Hepatic stellate cell (primary cell): ENCODE results near the gene GTPBP6.
"Not testable (repeated sequence)": the region's sequence is repeated elsewhere in the genome, so short reads cannot be mapped to it uniquely, and the experiment has no call there.

Source experiments
- DNase-seq: peaks from one replicate; pipeline ENCODE4 v3.0.0; 2011; ENCODE audit warnings: low spot score

Gene GTPBP6

DNA sequence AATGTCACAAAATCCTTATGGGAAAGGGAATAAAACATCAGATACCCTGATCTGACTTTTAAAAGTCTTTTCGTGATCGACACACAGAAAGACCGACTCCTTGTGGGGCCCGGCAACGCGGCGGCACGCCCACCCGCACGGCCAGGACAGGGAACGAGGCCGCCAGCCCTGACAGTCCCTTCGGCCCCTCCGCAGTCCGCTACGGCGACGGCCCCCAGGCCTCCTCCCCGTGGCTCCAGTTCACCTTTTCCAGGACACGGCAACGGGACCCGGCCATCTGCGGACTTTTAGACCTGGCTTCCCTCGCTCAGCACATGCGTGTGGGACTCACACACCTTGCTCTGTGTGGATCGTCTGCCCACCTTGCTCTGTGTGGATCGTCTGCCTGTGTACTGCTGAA is 33.6 kb upstream of the GTPBP6 start:
- no peak for DNase-seq

- no peak for DNase-seq
These were observed 33.1 kb upstream of the GTPBP6 start for GRCh38 chrX:351736-352135.

- not testable (repeated sequence) for DNase-seq
These were observed 32.7 kb upstream of the GTPBP6 start for GRCh38 chrX:351324-351641.

GRCh38 chrX:350534-351323 is 32.1 kb upstream of the GTPBP6 start:
- no peak for DNase-seq

- no peak for DNase-seq
These were observed 31.5 kb upstream of the GTPBP6 start for GRCh38 chrX:350148-350533.

GRCh38 chrX:349702-350101 is 31.1 kb upstream of the GTPBP6 start:
- DNase-seq = no peak

GRCh38 chrX:349196-349595 is 30.6 kb upstream of the GTPBP6 start:
- DNase-seq = no peak

GRCh38 chrX:348461-349117 is 30.0 kb upstream of the GTPBP6 start:
- DNase-seq = peak; percentile 29

DNA sequence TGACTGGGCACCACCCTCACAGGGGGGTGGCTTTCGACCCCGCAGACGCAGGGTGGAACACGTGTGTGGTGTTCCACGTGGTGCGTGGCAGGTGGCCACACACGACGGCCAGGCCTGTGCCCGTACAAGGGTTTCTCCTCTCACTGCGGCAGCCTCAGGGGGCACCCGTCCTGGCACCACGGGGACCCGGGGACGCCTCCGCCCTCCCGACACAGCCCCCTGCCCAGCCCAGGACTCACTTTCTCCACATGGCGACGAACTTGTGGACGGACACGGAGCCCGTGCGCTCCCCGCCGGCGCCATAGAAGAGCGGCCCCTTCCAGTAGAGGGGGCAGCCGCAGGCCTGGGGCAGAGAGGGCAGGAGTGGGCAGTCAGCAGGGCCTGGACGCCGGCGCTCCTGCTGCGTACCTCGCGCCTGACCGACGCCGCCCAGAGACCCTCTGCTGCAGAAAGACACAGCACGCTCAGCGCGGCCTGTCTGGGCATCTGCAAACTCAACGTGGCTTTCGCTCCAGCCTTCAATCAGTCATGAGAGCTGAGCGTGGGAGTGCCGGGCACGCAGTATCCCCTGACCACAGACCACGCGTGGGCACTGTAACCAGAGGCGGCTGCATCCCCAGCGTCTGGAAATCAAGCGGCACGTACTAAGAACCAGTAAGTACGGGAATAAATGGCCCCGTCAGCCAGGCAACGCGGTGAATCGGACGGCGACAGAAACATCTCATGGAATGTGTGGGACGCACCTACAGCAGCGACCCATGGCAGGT is 28.9 kb upstream of the GTPBP6 start:
- no peak for DNase-seq

DNA sequence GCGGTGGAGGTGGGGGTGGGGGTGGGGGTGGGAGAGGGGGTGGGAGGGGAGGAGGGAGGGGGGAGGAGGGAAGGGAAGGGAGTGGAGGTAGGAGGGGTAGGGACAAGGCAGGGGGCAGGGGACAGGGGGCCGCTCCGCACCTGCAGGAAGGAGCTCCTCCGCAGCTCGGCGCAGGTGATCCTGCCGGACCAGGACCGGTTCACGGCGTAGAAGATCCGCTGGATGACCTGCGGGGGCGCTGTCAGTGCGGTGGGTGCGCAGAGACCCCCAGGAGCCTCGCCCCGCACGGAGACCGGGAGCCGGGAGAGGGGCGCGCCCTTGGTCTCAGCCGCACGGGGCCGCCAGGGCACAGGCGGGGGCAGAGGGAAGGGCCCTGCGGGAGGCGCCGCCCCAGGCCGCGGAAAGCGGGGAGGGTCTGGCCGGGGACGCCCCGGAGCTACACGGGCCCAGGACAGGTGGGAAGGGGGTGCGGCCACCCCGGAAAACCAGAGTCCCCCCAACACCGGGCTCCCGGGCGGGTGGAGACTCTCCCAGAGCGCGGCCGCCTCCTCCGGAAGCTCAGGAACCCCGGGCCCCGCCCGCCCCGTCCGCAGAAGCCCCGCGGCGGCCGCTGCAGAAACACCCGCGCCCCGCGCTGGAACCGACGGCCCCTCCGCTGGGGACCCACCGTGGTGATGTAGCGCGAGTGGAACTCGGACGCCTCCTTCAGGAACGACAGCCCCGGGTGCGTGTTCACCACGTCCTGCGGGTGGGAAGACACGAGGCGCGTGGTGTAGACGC is 27.6 kb upstream of the GTPBP6 start:
- no peak for DNase-seq

GRCh38 chrX:345020-345925 is 26.7 kb upstream of the GTPBP6 start:
- DNase-seq = no peak

- DNase-seq = no peak
These were observed 25.8 kb upstream of the GTPBP6 start for GRCh38 chrX:344371-344901.

- no peak for DNase-seq
These were observed 23.0 kb upstream of the GTPBP6 start for GRCh38 chrX:341541-342101.

DNA sequence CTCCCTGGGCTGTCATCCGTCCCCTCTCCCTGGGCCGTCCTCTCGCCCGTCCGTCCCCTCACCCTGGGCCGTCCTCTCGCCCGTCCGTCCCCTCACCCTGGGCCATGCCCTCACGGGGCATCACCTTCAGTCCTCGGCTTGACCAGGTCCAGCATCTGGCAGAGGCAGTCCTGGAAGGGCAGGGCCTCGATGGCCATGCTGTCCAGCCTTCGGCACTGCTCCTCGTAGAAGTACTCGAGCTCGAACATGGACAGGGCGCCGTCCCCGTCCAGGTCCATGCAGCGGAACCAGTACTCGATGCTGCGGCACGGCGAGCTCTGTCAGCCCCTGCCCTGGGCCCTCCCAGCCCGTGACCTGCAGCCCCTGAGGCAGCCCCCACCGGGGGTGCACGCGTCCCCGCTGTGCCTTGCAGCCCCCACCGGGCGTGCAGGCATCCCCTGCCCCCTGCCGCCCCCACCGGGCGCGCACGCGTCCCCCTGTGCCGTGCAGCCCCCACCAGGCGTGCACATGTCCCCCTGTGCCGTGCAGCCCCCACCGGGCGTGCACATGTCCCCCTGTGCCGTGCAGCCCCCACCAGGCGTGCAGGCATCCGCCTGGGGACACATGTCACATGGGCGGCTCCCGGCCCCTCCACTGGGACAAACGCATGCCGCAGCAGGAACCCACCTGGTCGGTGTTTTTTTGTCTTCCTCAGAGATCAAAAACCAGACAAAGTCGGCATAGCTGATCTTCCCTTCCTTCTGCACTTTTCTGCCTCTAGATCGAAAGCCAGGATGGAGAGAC is 22.2 kb upstream of the GTPBP6 start:
- no peak for DNase-seq

DNA sequence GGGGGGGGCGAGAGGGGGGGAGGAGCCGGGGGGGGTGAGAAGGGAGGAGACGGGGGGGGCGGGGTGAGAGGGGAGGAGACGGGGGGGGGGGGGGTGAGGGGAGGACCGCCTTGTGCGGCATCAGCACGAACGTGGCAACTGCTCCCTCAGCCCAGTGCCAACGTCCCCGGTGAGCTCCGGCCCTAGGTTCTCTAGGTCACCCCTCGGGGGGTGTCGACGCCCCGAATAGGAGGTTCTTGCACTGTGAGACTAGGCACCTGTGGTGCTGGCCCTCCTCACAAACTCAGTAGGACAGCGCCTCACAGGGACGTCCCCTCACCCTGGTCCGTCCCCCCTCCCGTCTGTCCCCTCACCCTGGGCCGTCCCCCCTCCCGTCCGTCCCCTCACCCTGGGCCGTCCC is 21.5 kb upstream of the GTPBP6 start:
- DNase-seq = no peak

DNA sequence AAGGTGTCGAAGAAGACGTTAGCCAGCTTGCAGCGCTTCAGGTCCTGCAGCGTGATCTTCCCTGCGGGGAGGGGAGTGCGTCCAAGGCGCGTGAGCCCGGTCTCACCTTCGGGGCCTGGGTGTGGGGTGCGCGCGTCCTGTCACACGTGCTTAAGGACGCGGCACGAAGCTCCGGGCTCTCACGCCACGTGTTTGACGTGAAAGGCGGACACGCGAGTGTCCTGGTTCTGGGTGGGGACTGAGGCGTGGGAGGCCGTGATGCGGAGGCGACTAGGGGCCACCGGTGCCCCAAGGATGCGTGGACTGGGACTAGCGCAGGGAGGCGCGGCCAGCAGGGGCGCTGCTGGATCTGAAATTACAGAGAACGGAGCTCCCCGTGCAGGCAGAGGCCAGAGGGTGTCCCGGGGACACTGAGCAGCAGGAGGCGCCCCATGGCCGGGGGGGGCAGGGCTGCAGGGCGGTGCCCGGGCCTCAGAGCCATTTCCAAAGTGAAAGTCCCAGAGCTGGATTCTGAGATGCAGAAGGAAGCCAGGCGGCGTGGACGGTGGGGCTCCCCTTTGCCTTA is 20.3 kb upstream of the GTPBP6 start:
- no peak for DNase-seq

DNA sequence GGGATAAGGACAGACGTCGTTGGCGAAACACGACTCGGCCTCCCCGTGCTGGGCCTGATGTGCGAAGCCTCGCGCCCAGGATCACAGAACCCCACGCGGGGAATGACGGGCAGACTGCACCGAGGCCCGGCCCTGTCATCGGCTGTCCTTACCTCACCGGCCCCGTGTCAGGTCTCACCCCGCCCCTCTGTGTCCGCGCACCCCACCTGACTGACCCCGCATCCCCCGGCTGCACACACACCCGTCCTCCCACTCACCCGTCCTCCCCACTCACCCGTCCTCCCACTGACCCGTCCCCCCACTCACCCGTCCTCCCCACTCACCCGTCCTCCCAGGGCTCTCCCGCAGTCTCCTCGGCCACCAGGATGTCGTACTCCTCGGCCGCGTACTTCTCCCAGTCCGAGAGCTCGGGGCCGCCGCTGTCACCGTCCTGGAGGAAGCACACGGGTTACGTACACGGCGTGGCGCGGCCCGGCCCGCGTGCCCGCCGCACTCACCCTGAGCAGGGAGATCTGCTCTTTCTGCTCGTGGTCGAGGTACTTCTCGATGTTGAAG is 19.8 kb upstream of the GTPBP6 start:
- no peak for DNase-seq

- DNase-seq = no peak
These were observed 18.8 kb upstream of the GTPBP6 start for GRCh38 chrX:337331-337831.

GRCh38 chrX:336227-336626 is 17.6 kb upstream of the GTPBP6 start:
- DNase-seq = no peak
